Esophagus muscularis mucosa (tissue), 4 donors: Measurements from ENCODE around the gene SDF4. TPM values are rescaled to one million over a fixed set of nuclear protein-coding genes. Genes with fewer than 3 reads are reported as not detected.

Experiments
- DNase-seq: peaks from one replicate; pipeline ENCODE4 v3.0.0-alpha.2; 2017; ENCODE audit errors: extremely low spot score
- H3K27ac ChIP-seq, 4 donors: fragments of 200-600 bp; sonication (generic); replicated peaks in 1 of 4; 1 replicate in 3 of 4; 2 replicates in 1 of 4; pipeline ENCODE4 v1.5.1; 2016 to 2019; ENCODE audit warnings: mild to moderate bottlenecking in 1 of 4
- H3K27me3 ChIP-seq, 4 donors: fragments of 200-600 bp; sonication (generic); one replicate each; pipeline versions ENCODE4 v1.5.1 to v1.6.0; 2016 to 2019
- H3K36me3 ChIP-seq, 4 donors: fragments of 200-600 bp; sonication (generic); one replicate each; pipeline ENCODE4 v1.5.1; 2016 to 2019
- H3K4me1 ChIP-seq, 4 donors: fragments of 200-600 bp; sonication (generic); one replicate each; pipeline ENCODE4 v1.5.1; 2016 to 2019
- H3K4me3 ChIP-seq, 4 donors: fragments of 200-600 bp; sonication (generic); 1 replicate in 2 of 4; 2 replicates in 2 of 4; pipeline ENCODE4 v1.5.1; 2016 to 2019; ENCODE audit warnings: mild to moderate bottlenecking in 4 of 4, moderate library complexity in 1 of 4
- H3K9me3 ChIP-seq, 4 donors: fragments of 200-600 bp; sonication (generic); 1 replicate in 3 of 4; 2 replicates in 1 of 4; pipeline ENCODE4 v1.5.1; 2016 to 2019
- CTCF ChIP-seq, 3 experiments: fragments of 200-600 bp in 2 of 3; fragments of 450-650 bp in 1 of 3; sonication (generic) in 2 of 3; IDR thresholded peaks; one replicate each; pipeline ENCODE4 v1.5.1; 2017 to 2019; ENCODE audit warnings: antibody characterized with exemption in 3 of 3, mild to moderate bottlenecking in 2 of 3, moderate library complexity in 1 of 3
- EP300 ChIP-seq: sonication (generic); formaldehyde crosslinking; IDR thresholded peaks from one replicate; pipeline ENCODE4 v1.6.1; 2017; ENCODE audit warnings: antibody characterized with exemption
- POLR2A ChIP-seq: fragments of 450-650 bp; IDR thresholded peaks from one replicate; pipeline ENCODE4 v1.6.1; 2017; ENCODE audit warnings: antibody characterized with exemption, moderate library complexity, mild to moderate bottlenecking, low read depth
- POLR2AphosphoS5 ChIP-seq, 2 donors: sonication (generic); formaldehyde crosslinking; IDR thresholded peaks; one replicate each; pipeline ENCODE4 v1.6.1; 2017; ENCODE audit warnings: antibody characterized with exemption in 2 of 2
- WGBS: methylation state at CpG from one replicate; pipeline ENCODE4 v1.1.5; 2018; 5-methylcytosine and 5-hydroxymethylcytosine counted together
- intact Hi-C: fragments of 100-400 bp; cut with DNase I; formaldehyde crosslinking; loops from one replicate; pipeline ENCODE4 v1.15.1; 2023
- total RNA-seq, 4 donors: library from RNA; depleted of rRNA; stranded (reverse); fragments of >200 nt; gene quantifications; one replicate each; pipeline versions ENCODE4 v1.1.0 to v1.2.1, GENCODE V29; 2016

Gene SDF4
- total RNA-seq, 4 donors from 2014 or later: 88.5 to 125 (median 107) TPM

DNA sequence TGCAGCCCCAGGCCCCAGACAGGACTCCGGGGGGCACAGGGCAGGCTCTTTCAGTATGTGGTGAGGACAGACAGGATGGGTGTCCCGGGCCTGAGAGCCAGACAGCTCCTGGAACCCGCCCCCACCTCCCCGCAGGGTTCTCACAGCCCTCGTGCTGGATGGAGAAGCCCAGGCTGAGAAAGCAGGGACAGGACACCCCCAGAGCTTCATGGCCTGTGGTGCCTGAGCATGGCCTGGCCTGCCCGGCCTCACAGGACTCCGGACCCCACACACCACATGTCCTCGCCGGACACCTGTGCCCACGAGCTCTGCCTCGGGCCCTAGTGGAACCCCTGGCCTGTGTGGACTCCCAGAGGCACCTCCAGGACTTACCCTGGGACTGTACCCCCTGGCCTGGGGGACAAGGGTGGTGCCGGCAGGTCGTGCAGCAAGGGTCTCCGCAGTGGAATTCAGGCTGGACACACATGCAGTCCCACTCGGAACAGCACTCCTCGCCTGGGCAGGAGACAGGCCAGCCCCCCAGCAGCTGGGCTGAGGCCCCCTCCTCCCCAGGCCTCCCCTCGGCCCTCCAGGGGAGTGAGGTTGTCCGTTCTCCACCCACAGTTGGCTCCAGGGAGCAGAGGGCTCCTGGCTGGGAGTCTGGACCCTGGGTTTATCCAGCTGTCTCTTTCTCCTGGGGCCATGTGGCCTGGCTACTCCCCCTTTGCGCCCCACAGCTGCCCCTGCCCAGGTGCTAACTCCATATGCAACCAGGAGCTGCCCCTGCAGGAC is 26.6 kb downstream of the SDF4 start:
- no peak for DNase-seq
- 84% methylated on average over 5 of the region's 19 CpGs for WGBS
- Histone ChIP-seq H3K27ac (no peak overlapping the region), H3K9me3 (no peaks in the 10 kb centered on the region), H3K4me3 (no peak overlapping the region), H3K27me3 (peaks cover 0 to 86% (median 26%) of the 10 kb centered on the region in 4 donors), H3K36me3 (no peaks in the 10 kb centered on the region), H3K4me1 (peaks cover 9 to 52% (median 44%) of the 10 kb centered on the region in 4 donors)
- no peak for TF ChIP-seq CTCF (IDR thresholded peaks at IDR 0.05)
- TF ChIP-seq POLR2AphosphoS5 (IDR thresholded peaks at IDR 0.05): no peak
- no peak for TF ChIP-seq POLR2A
- TF ChIP-seq EP300: no peak
- intact Hi-C loops: no loop called here

GRCh38 chr1:1204425-1204920 is 27.3 kb downstream of the SDF4 start:
- TF ChIP-seq CTCF (IDR thresholded peaks at IDR 0.05) (no peak), POLR2AphosphoS5 (IDR thresholded peaks at IDR 0.05) (no peak), EP300 (no peak), POLR2A (no peak)
- DNase-seq: no peak
- H3K27me3 ChIP-seq: peaks cover 0 to 90% (median 26%) of the 10 kb centered on the region in 4 donors

DNA sequence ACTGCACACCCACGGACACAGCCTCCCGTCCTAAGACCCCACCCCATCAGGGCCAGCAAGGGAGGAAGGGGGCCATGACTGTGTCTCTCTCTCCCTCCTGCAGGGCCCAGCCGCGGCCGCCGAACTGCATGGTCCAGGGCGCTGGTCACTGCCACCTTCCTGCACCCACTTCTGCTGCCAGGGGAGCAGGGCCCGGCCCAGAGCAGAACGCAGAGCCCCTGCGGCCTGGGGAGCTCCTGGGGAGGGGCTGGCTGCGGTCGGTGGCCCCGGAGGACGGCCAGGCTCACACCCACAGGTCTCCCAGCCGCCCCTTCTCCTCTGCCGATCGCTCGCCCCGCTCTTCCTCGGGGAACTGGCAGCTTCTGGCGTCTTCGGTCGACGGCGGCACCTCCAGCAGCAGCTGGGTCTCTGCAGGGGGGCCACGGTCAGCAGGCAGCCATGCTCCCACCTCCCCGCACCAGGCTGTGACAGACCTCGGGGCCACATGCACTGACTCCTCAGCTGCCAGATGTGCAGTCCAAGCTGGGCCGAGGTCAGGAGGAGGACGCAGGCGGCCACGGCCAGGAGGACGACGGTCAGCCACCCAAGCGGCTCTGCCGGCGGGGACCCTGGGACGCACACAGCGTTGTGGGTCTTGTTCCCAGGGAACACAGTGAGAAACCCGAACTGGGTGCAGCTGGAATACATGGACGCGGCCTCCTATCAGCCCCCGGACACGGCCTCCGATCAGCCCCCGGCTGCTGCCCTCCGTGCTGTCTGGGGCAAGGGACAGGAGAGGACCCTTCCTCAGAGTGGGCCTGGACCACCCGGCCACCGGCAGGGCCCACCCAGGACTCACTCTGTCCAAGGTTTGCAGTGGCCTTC is 28.0 kb downstream of the SDF4 start:
- intact Hi-C loops: no loop called here
- H3K4me3 ChIP-seq: no peak overlapping the region
- H3K4me1 ChIP-seq: peaks cover 9 to 50% (median 43%) of the 10 kb centered on the region in 4 donors
- DNase-seq: no peak
- H3K27me3 ChIP-seq: peaks cover 0 to 92% (median 26%) of the 10 kb centered on the region in 4 donors
- no peaks in the 10 kb centered on the region for H3K9me3 ChIP-seq
- no peak for TF ChIP-seq POLR2A
- TF ChIP-seq POLR2AphosphoS5 (IDR thresholded peaks at IDR 0.05): no peak
- TF ChIP-seq EP300: no peak
- TF ChIP-seq CTCF (IDR thresholded peaks at IDR 0.05): no peak
- H3K36me3 ChIP-seq: no peaks in the 10 kb centered on the region
- H3K27ac ChIP-seq: no peak overlapping the region
- WGBS: 66% methylated on average over 10 of the region's 49 CpGs

More at GRCh38 chr1:1204425-1204920, 27.3 kb downstream of the SDF4 start:
- WGBS: 92% methylated on average over 8 of the region's 8 CpGs
- H3K9me3 ChIP-seq: no peaks in the 10 kb centered on the region
- H3K4me3 ChIP-seq: no peak overlapping the region
- peaks cover 9 to 53% (median 44%) of the 10 kb centered on the region in 4 donors for H3K4me1 ChIP-seq
- H3K36me3 ChIP-seq: no peaks in the 10 kb centered on the region
- H3K27ac ChIP-seq: no peak overlapping the region
- intact Hi-C loops: no loop called here

DNA sequence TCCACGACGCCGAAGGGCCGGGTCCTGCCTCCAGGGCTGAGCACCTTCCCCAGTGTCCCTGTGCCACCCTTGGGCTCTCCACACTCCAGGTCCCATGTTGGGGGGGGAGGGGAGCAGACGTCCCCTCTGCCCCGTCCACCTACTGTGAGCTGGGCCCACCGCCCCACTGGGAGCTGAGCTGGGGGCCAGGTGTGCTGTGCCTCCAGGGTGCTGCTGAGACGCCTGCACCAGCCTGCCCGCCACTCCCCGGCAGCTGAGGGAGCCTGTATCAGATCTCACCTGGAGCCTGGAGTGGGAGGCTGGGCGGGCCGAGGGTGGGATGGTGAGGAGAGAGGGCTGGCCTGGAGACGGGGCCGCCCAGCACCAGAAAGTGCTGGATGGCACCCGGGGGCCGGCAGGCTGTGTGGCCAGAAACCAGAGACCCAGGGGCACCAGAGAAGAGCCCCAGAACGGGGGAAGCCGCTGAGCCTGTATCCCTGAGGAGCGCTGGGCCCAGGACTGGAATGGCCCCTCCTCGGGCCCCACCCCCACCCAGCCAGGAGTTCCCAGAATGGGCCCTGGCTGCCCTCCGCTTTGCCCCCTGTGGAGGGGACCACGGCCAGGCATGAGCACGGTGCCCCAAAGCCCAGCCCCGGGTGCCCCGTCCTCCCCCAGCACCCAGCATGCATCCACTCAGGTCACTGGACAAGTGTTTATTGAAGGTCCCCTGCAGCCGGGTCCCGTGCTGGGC is 28.8 kb downstream of the SDF4 start:
- Histone ChIP-seq H3K27ac (no peak overlapping the region), H3K27me3 (peaks cover 0 to 92% (median 26%) of the 10 kb centered on the region in 4 donors), H3K36me3 (no peaks in the 10 kb centered on the region), H3K9me3 (no peaks in the 10 kb centered on the region), H3K4me3 (no peak overlapping the region), H3K4me1 (peaks cover 9 to 42% (median 35%) of the 10 kb centered on the region in 4 donors)
- no peak for DNase-seq
- WGBS: 83% methylated on average over 20 of the region's 27 CpGs
- intact Hi-C loops: no loop called here
- TF ChIP-seq POLR2AphosphoS5 (IDR thresholded peaks at IDR 0.05) (no peak), CTCF (IDR thresholded peaks at IDR 0.05) (no peak), POLR2A (no peak), EP300 (no peak)
